Measurements from ENCODE around the gene CARMIL3.

DNA sequence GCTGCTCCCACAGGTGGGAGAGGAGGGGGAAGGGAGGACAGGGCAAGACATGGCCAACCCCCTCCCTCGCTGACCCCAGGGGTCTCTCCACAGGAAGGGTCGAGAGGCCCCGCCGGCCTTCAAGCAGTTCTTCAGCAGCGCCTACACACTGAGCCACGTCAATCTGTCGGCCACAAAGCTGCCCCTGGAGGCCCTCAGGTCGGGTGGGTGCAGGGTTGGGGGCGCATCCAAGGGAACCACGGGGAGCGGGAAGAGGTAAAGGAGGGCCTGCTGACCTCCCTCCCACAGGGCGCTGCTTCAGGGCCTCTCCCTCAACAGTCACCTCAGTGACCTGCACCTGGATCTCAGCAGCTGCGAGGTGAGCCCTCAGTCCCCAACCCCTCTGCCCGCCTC, 6.1 kb downstream of the CARMIL3 start:
- TF ChIP-seq, protein P1, sequence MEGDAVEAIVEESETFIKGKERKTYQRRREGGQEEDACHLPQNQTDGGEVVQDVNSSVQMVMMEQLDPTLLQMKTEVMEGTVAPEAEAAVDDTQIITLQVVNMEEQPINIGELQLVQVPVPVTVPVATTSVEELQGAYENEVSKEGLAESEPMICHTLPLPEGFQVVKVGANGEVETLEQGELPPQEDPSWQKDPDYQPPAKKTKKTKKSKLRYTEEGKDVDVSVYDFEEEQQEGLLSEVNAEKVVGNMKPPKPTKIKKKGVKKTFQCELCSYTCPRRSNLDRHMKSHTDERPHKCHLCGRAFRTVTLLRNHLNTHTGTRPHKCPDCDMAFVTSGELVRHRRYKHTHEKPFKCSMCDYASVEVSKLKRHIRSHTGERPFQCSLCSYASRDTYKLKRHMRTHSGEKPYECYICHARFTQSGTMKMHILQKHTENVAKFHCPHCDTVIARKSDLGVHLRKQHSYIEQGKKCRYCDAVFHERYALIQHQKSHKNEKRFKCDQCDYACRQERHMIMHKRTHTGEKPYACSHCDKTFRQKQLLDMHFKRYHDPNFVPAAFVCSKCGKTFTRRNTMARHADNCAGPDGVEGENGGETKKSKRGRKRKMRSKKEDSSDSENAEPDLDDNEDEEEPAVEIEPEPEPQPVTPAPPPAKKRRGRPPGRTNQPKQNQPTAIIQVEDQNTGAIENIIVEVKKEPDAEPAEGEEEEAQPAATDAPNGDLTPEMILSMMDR (IDR thresholded peaks at IDR 0.05) = no peak
- no peak for TF ChIP-seq POLR2A (IDR thresholded peaks at IDR 0.05)

Data from thyroid gland (tissue), 4 donors.